Stimulated activated naive CD8-positive, alpha-beta T cell treated with anti-CD3 and anti-CD28 coated beads, Interleukin-15, amount 100 ng/mL, for 72 hours (primary cell): ENCODE results near the gene DOCK1.
A peak's percentile ranks its signal among the peaks of the same experiment; 100 is the strongest.

Experiments used
- ATAC-seq: fragments of 150-1000 bp; cut with Tn5 transposase; 2 replicates; pipeline ENCODE4 v1.10.0; 2021; ENCODE audit warnings: mild to moderate bottlenecking, moderate library complexity
- DNase-seq, 2 donors: peaks; one replicate each; pipeline ENCODE4 v3.0.0; 2021 to 2022
- H3K27ac Mint-ChIP-seq, 2 donors: one replicate each; pipeline ENCODE4 v1.8.0; 2022; ENCODE audit warnings: mild to moderate bottlenecking in 2 of 2, mixed read lengths in 2 of 2, moderate library complexity in 2 of 2
- H3K27me3 Mint-ChIP-seq: one replicate; pipeline ENCODE4 v1.8.0; 2022; ENCODE audit warnings: mixed read lengths
- H3K4me1 Mint-ChIP-seq: one replicate; pipeline ENCODE4 v1.8.0; 2022; ENCODE audit warnings: mild to moderate bottlenecking, mixed read lengths
- H3K4me3 Mint-ChIP-seq, 2 donors: one replicate each; pipeline ENCODE4 v1.8.0; 2022; ENCODE audit warnings: mild to moderate bottlenecking in 2 of 2, mixed read lengths in 2 of 2, moderate library complexity in 1 of 2
- H3K9me3 Mint-ChIP-seq, 2 donors: one replicate each; pipeline ENCODE4 v1.8.0; 2022; ENCODE audit warnings: mixed read lengths in 2 of 2

DOCK1 gene

DNA sequence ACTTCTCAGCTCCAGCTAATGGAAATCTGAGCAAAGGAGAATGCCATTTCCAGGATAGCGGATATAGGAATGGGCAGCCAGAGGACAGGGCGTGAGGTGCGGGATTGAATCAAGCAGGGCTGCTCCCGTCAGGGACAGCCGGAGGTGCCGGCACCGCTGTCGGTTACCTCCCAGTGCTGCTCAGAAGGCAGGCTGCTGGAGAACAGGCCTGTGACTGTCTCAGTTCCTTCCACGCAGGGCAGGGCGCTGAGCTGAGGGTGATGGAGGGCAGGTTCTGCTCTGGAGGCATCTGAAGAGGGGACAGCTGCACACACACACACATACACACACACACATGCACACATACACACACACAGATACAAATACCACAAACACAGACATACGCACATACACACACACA, 111.1 kb downstream of the DOCK1 start:
- DNase-seq (no peak), ATAC-seq (no peak)
- H3K27ac Mint-ChIP-seq = no peak overlapping the region
- no peaks in the 10 kb centered on the region for H3K4me1 Mint-ChIP-seq
- H3K4me3 Mint-ChIP-seq = no peak overlapping the region
- no peaks in the 10 kb centered on the region for H3K9me3 Mint-ChIP-seq
- H3K27me3 Mint-ChIP-seq = peaks cover 14% of the 10 kb centered on the region

DNA sequence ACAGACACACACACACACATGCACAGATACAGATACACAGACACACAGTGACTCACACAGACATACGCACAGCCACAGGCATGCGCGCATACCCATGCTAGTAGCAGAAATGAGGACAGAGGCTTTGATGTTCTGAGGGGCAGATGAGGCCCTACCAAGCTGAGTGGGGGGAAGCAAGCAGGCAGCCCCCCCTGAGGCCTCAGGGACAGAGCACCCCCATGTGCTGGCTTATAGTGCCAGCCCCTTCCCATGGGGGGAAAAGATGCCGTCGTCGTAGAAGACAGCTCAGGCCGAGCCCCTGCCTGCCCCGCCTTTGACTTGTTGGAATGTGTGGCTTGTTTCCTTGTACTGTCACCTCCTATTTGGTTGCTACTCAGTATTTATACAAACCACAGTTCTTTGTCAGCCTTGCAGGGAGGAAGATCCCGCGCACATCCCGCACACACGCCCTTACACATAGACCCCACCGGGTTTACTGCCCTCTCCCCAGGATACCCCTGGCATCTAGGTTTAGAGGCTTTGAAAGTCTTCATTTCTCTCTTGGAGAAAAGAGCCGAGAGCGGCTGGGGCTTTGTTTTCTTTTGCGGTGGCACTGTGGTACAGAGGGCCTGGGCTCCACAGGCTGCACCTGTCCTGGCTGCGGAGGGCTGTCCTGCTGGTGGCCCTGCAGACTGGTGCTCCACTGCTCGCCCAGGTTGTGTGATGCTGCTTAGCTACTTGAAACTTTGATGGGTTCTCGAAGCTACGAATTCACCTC, 112.5 kb downstream of the DOCK1 start:
- no peak overlapping the region for H3K27ac Mint-ChIP-seq
- DNase-seq (no peak), ATAC-seq (peak; percentile 33)
- H3K27me3 Mint-ChIP-seq = peaks cover 3% of the 10 kb centered on the region
- H3K9me3 Mint-ChIP-seq = no peaks in the 10 kb centered on the region
- no peak overlapping the region for H3K4me3 Mint-ChIP-seq
- no peaks in the 10 kb centered on the region for H3K4me1 Mint-ChIP-seq

- no peak overlapping the region for H3K4me3 Mint-ChIP-seq
- no peaks in the 10 kb centered on the region for H3K27me3 Mint-ChIP-seq
- no peaks in the 10 kb centered on the region for H3K4me1 Mint-ChIP-seq
- H3K27ac Mint-ChIP-seq = no peak overlapping the region
- no peak for DNase-seq
- H3K9me3 Mint-ChIP-seq = no peaks in the 10 kb centered on the region
- ATAC-seq = no peak
Measured at GRCh38 chr10:127018298-127018650, 113.0 kb downstream of the DOCK1 start.

GRCh38 chr10:127018766-127019165, 113.5 kb downstream of the DOCK1 start:
- H3K27me3 Mint-ChIP-seq = no peaks in the 10 kb centered on the region
- ATAC-seq = no peak
- no peaks in the 10 kb centered on the region for H3K9me3 Mint-ChIP-seq
- H3K4me3 Mint-ChIP-seq = no peak overlapping the region
- H3K27ac Mint-ChIP-seq = no peak overlapping the region
- H3K4me1 Mint-ChIP-seq = no peaks in the 10 kb centered on the region
- DNase-seq = no peak

GRCh38 chr10:127020260-127020659, 115.0 kb downstream of the DOCK1 start:
- Mint-ChIP-seq H3K4me1 (no peaks in the 10 kb centered on the region), H3K27me3 (no peaks in the 10 kb centered on the region), H3K27ac (no peak overlapping the region), H3K9me3 (no peaks in the 10 kb centered on the region), H3K4me3 (no peak overlapping the region)
- DNase-seq (no peak), ATAC-seq (no peak)

DNA sequence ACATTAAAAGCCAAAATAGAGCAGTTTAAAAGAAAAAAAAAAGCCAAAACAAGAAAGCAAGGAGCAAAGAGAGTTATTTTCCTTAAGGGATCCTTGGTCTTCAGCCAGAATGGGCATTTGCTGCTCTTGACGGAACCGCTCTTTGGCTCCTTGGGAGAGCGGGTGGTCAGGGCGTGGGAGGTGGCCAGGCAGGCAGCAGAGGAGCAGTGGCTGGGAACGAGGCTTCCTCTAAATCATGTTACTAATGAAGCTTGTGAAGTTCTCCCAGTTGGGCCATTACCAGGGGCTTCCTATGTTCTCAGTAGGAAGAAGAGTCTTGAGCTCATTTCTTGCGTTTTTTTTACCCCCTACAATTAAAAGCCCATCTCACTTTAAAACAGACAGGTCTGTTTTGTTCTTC, 116.6 kb downstream of the DOCK1 start:
- Mint-ChIP-seq H3K4me3 (no peak overlapping the region), H3K9me3 (no peaks in the 10 kb centered on the region), H3K27ac (no peak overlapping the region), H3K27me3 (no peaks in the 10 kb centered on the region), H3K4me1 (no peaks in the 10 kb centered on the region)
- no peak for DNase-seq
- no peak for ATAC-seq

- no peaks in the 10 kb centered on the region for H3K27me3 Mint-ChIP-seq
- no peak overlapping the region for H3K4me3 Mint-ChIP-seq
- ATAC-seq (no peak), DNase-seq (no peak)
- no peaks in the 10 kb centered on the region for H3K9me3 Mint-ChIP-seq
- H3K4me1 Mint-ChIP-seq = no peaks in the 10 kb centered on the region
- H3K27ac Mint-ChIP-seq = no peak overlapping the region
Measured at GRCh38 chr10:127024685-127025435, 119.6 kb downstream of the DOCK1 start.

- Mint-ChIP-seq H3K27me3 (no peaks in the 10 kb centered on the region), H3K4me3 (no peak overlapping the region), H3K9me3 (no peaks in the 10 kb centered on the region), H3K27ac (no peak overlapping the region), H3K4me1 (no peaks in the 10 kb centered on the region)
- ATAC-seq (peak; percentile 43), DNase-seq (no peak)
Measured at GRCh38 chr10:127027786-127028185, 122.6 kb downstream of the DOCK1 start.

GRCh38 chr10:127028556-127028955, 123.3 kb downstream of the DOCK1 start:
- H3K4me1 Mint-ChIP-seq = no peaks in the 10 kb centered on the region
- DNase-seq (no peak), ATAC-seq (no peak)
- H3K4me3 Mint-ChIP-seq = no peak overlapping the region
- H3K9me3 Mint-ChIP-seq = no peaks in the 10 kb centered on the region
- H3K27ac Mint-ChIP-seq = no peak overlapping the region
- no peaks in the 10 kb centered on the region for H3K27me3 Mint-ChIP-seq

DNA sequence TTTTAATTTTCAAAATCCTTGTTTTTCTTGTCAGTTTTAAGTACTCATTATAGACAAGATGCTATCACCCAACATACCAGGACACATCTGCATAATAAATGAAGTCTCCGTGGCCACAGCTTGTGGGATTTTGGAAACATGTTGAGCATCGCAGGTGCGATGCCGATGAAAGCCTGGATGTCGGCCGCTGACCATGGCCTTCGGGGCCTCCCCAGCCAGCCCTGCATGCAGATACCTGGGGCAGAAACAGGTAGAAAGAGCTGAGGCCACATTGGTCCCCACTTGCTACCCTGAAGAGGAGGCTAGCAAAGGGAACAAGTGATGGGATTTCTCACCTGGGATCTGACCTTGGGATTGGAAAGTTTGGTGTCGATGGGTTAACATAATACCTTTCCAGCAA, 123.8 kb downstream of the DOCK1 start:
- Mint-ChIP-seq H3K27me3 (no peaks in the 10 kb centered on the region), H3K27ac (no peak overlapping the region), H3K4me1 (no peaks in the 10 kb centered on the region), H3K4me3 (no peak overlapping the region), H3K9me3 (no peaks in the 10 kb centered on the region)
- no peak for ATAC-seq
- DNase-seq = no peak

DNA sequence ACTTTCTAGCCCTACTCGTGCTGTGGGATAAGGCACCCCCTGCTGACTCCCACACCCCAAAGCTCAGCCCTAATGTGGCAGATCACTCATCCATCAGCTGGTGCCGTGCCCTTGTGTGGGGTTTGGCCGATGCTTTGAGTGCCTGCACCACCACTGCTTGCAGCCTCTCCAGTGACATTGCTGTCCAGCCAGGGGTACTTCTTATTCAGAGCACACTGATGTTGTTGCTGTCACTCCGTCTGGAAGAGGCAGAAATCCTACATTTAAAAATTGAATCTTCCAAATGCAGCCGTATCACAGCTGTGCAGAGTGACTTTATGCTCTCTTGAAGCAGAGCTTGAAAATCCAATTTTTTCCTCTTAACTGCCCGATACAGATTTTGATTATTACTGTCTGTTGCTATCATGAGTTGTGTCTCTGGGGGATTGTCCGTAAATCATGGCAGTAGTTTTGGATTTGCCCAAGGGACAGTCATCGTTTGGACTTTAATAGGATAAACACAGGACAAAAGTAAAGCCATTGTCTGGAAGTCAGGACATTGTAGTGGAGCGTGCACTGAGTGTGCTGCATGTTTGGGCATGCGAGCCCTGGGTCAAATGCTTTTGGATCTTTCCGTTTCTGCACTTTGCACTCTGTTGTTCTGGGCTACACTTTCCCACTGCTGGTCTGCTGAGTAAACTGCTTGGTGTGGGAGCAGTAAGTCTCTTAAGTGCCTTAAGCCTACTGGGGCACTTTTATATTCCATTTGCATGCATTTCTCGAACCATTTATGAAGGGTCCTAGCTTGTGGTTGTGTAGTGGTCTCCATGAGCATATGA, 128.2 kb downstream of the DOCK1 start:
- ATAC-seq = no peak
- H3K4me3 Mint-ChIP-seq = no peak overlapping the region
- H3K27ac Mint-ChIP-seq = no peak overlapping the region
- H3K9me3 Mint-ChIP-seq = no peaks in the 10 kb centered on the region
- H3K27me3 Mint-ChIP-seq = no peaks in the 10 kb centered on the region
- no peak for DNase-seq
- H3K4me1 Mint-ChIP-seq = no peaks in the 10 kb centered on the region

- no peak for DNase-seq
- H3K27ac Mint-ChIP-seq = no peak overlapping the region
- H3K4me1 Mint-ChIP-seq = no peaks in the 10 kb centered on the region
- ATAC-seq = no peak
- H3K4me3 Mint-ChIP-seq = no peak overlapping the region
- no peaks in the 10 kb centered on the region for H3K9me3 Mint-ChIP-seq
- no peaks in the 10 kb centered on the region for H3K27me3 Mint-ChIP-seq
Measured at GRCh38 chr10:127034034-127034633, 128.9 kb downstream of the DOCK1 start.

- H3K27ac Mint-ChIP-seq = no peak overlapping the region
- DNase-seq (no peak), ATAC-seq (no peak)
- no peaks in the 10 kb centered on the region for H3K4me1 Mint-ChIP-seq
- H3K27me3 Mint-ChIP-seq = no peaks in the 10 kb centered on the region
- no peaks in the 10 kb centered on the region for H3K9me3 Mint-ChIP-seq
- no peak overlapping the region for H3K4me3 Mint-ChIP-seq
Measured at GRCh38 chr10:127034790-127035189, 129.6 kb downstream of the DOCK1 start.

DNA sequence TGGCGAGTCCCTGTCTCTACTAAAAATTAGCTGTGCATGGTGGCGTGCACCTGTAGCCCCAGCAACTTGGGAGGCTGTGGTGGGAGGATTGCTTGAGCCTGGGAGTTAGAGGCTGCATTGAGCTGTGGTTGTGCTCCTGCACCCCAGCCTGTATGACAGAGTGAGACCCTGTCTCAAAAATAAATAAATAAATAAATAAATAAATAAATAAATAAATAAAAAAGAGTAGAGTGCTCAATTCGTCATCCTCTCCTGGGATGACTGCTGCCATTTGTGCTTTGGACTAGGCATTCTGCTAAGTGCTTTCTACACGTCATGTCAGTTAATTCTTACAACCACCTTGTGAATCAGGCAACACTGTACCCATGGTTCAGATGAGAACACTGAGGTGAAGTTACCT, 130.6 kb downstream of the DOCK1 start:
- ATAC-seq (no peak), DNase-seq (no peak)
- Mint-ChIP-seq H3K27me3 (no peaks in the 10 kb centered on the region), H3K9me3 (no peaks in the 10 kb centered on the region), H3K4me3 (no peak overlapping the region), H3K4me1 (no peaks in the 10 kb centered on the region), H3K27ac (no peak overlapping the region)

- no peaks in the 10 kb centered on the region for H3K4me1 Mint-ChIP-seq
- H3K27ac Mint-ChIP-seq = peak overlapping the region in 1 of 2 donors; percentile 59
- no peaks in the 10 kb centered on the region for H3K9me3 Mint-ChIP-seq
- no peak overlapping the region for H3K4me3 Mint-ChIP-seq
- no peak for ATAC-seq
- no peak for DNase-seq
- no peaks in the 10 kb centered on the region for H3K27me3 Mint-ChIP-seq
Measured at GRCh38 chr10:127036987-127037386, 131.8 kb downstream of the DOCK1 start.

DNA sequence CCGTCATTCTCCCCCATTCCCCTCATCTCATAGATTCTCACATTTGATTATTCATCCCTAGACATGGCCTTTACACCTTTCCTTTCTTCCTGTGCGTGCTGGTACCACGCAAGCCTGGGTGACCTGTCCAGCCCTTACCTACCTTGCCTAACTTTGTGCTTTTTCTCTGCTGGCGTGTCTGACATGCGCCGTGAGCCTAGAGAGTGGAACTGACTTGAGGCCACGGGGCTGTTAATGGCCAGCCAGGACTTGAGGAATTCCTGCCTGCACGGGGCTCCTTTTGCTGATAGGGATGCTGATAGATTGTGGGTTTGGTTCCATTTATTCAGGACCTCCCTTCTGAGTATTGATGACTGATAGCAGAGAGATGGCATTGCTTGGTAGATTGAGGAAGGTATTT, 134.2 kb downstream of the DOCK1 start:
- Mint-ChIP-seq H3K4me3 (no peak overlapping the region), H3K27ac (no peak overlapping the region), H3K9me3 (no peaks in the 10 kb centered on the region), H3K4me1 (no peaks in the 10 kb centered on the region), H3K27me3 (no peaks in the 10 kb centered on the region)
- ATAC-seq (no peak), DNase-seq (no peak)
